HUES64 (cell line): ENCODE data around the gene ABHD1.
"Not testable (repeated sequence)": the region's sequence is repeated elsewhere in the genome, so short reads cannot be mapped to it uniquely, and the experiment has no call there.

ENCODE experiments used
- H3K27ac ChIP-seq: 2 replicates; pipeline ENCODE4 v1.7.0; 2013; ENCODE audit warnings: low read depth, low read length, inconsistent platforms
- H3K27me3 ChIP-seq: 2 replicates; pipeline ENCODE4 v1.6.1; 2013; ENCODE audit warnings: mild to moderate bottlenecking, low read length; ENCODE audit not compliant: insufficient read depth
- H3K36me3 ChIP-seq: 2 replicates; pipeline ENCODE4 v1.6.1; 2013; ENCODE audit warnings: mild to moderate bottlenecking, low read length; ENCODE audit not compliant: insufficient read depth
- H3K4me1 ChIP-seq: 2 replicates; pipeline ENCODE4 v1.6.1; 2013; ENCODE audit warnings: mild to moderate bottlenecking, low read length, moderate library complexity; ENCODE audit not compliant: insufficient read depth
- H3K4me3 ChIP-seq: 2 replicates; pipeline ENCODE4 v1.5.1; 2013; ENCODE audit warnings: mild to moderate bottlenecking, low read length, moderate library complexity
- H3K9ac ChIP-seq: 2 replicates; pipeline ENCODE4 v1.6.1; 2013; ENCODE audit warnings: mild to moderate bottlenecking, low read depth, low read length
- H3K9me3 ChIP-seq: 2 replicates; pipeline ENCODE4 v1.6.1; 2013; ENCODE audit warnings: low read depth, low read length; ENCODE audit not compliant: insufficient read depth
- WGBS: fragments of 150-250, 120-280 bp; methylation state at CpG from one replicate; pipeline ENCODE4 v1.1.7; 2013; ENCODE audit warnings: missing lambda C conversion rate; 5-methylcytosine and 5-hydroxymethylcytosine counted together

The ABHD1 gene

GRCh38 chr2:27097341-27097740 lies 26.3 kb upstream of the ABHD1 start:
- Histone ChIP-seq H3K27ac (no peak overlapping the region), H3K4me1 (peaks cover 4% of the 10 kb centered on the region; the same call in 1 of the 2 replicates), H3K9ac (no peak overlapping the region), H3K27me3 (no peaks in the 10 kb centered on the region), H3K36me3 (no peaks in the 10 kb centered on the region), H3K4me3 (no peak overlapping the region), H3K9me3 (no peaks in the 10 kb centered on the region)
- WGBS = 90% methylated on average over 13 of the region's 14 CpGs

- no peaks in the 10 kb centered on the region for H3K9me3 ChIP-seq
- 93% methylated on average over 19 of the region's 19 CpGs for WGBS
- H3K4me1 ChIP-seq = peaks cover 4% of the 10 kb centered on the region; the same call in 1 of the 2 replicates
- no peaks in the 10 kb centered on the region for H3K36me3 ChIP-seq
- no peak overlapping the region for H3K9ac ChIP-seq
- no peak overlapping the region for H3K4me3 ChIP-seq
- H3K27me3 ChIP-seq = no peaks in the 10 kb centered on the region
- no peak overlapping the region for H3K27ac ChIP-seq
These were observed 24.2 kb upstream of the ABHD1 start for GRCh38 chr2:27099334-27099955.

- Histone ChIP-seq H3K9ac (no peak overlapping the region), H3K4me1 (peaks cover 4% of the 10 kb centered on the region; the same call in 1 of the 2 replicates), H3K27me3 (no peaks in the 10 kb centered on the region), H3K36me3 (no peaks in the 10 kb centered on the region), H3K9me3 (no peaks in the 10 kb centered on the region), H3K27ac (no peak overlapping the region), H3K4me3 (no peak overlapping the region)
- 85% methylated on average over 10 of the region's 10 CpGs for WGBS
These were observed 23.6 kb upstream of the ABHD1 start for GRCh38 chr2:27100036-27100435.

- Histone ChIP-seq H3K27ac (no peak overlapping the region), H3K36me3 (no peaks in the 10 kb centered on the region), H3K4me1 (no peaks in the 10 kb centered on the region), H3K9ac (no peak overlapping the region), H3K9me3 (no peaks in the 10 kb centered on the region), H3K4me3 (no peak overlapping the region), H3K27me3 (no peaks in the 10 kb centered on the region; the same call in 1 of the 2 replicates)
- 86% methylated on average over 5 of the region's 5 CpGs for WGBS
These were observed 21.3 kb upstream of the ABHD1 start for GRCh38 chr2:27102329-27102728.

GRCh38 chr2:27105981-27106380 lies 17.6 kb upstream of the ABHD1 start:
- Histone ChIP-seq H3K27ac (no peak overlapping the region), H3K27me3 (no peaks in the 10 kb centered on the region; the same call in 1 of the 2 replicates), H3K9me3 (no peaks in the 10 kb centered on the region), H3K9ac (no peak overlapping the region), H3K4me1 (no peaks in the 10 kb centered on the region), H3K36me3 (no peaks in the 10 kb centered on the region), H3K4me3 (no peak overlapping the region)
- WGBS = 85% methylated on average over 3 of the region's 3 CpGs

GRCh38 chr2:27108221-27108620 lies 15.4 kb upstream of the ABHD1 start:
- 79% methylated on average over 1 of the region's 2 CpGs for WGBS

GRCh38 chr2:27109083-27109482 lies 14.5 kb upstream of the ABHD1 start:
- no peaks in the 10 kb centered on the region for H3K4me1 ChIP-seq
- H3K9me3 ChIP-seq = no peaks in the 10 kb centered on the region
- no peaks in the 10 kb centered on the region; the same call in 1 of the 2 replicates for H3K27me3 ChIP-seq
- no peak overlapping the region for H3K27ac ChIP-seq
- WGBS = 82% methylated on average over 3 of the region's 3 CpGs
- H3K4me3 ChIP-seq = no peak overlapping the region
- no peaks in the 10 kb centered on the region for H3K36me3 ChIP-seq
- no peak overlapping the region for H3K9ac ChIP-seq

More at GRCh38 chr2:27108221-27108620, 15.4 kb upstream of the ABHD1 start:
- Histone ChIP-seq H3K4me3 (no peak overlapping the region), H3K4me1 (no peaks in the 10 kb centered on the region), H3K27me3 (no peaks in the 10 kb centered on the region; the same call in 1 of the 2 replicates), H3K9me3 (no peaks in the 10 kb centered on the region), H3K36me3 (no peaks in the 10 kb centered on the region), H3K9ac (no peak overlapping the region), H3K27ac (no peak overlapping the region)

- H3K36me3 ChIP-seq, H3K27ac ChIP-seq, H3K27me3 ChIP-seq, H3K9me3 ChIP-seq, H3K4me1 ChIP-seq, H3K4me3 ChIP-seq, H3K9ac ChIP-seq: not testable (repeated sequence)
- 90% methylated on average over 24 of the region's 24 CpGs for whole genome bisulfite sequencing
These were observed 12.8 kb upstream of the ABHD1 start for GRCh38 chr2:27110603-27111352.

GRCh38 chr2:27111392-27112078 lies 12.1 kb upstream of the ABHD1 start:
- not testable (repeated sequence) for H3K4me1 ChIP-seq, H3K4me3 ChIP-seq, H3K27me3 ChIP-seq, H3K9ac ChIP-seq, H3K36me3 ChIP-seq, H3K27ac ChIP-seq, H3K9me3 ChIP-seq
- 96% methylated on average over 49 of the region's 49 CpGs for WGBS

- Histone ChIP-seq H3K9me3 (no peaks in the 10 kb centered on the region), H3K27me3 (peaks cover 36% of the 10 kb centered on the region), H3K4me3 (no peak overlapping the region), H3K36me3 (no peaks in the 10 kb centered on the region), H3K9ac (no peak overlapping the region), H3K4me1 (no peaks in the 10 kb centered on the region), H3K27ac (no peak overlapping the region)
- 83% methylated on average over 2 of the region's 2 CpGs for WGBS
These were observed 8.1 kb upstream of the ABHD1 start for GRCh38 chr2:27115519-27115918.

GRCh38 chr2:27117995-27118524 lies 5.6 kb upstream of the ABHD1 start:
- 17% methylated on average over 14 of the region's 14 CpGs for WGBS
- H3K9me3 ChIP-seq = no peaks in the 10 kb centered on the region
- H3K36me3 ChIP-seq = no peaks in the 10 kb centered on the region
- H3K4me3 ChIP-seq = peak overlapping the region; percentile 57
- no peaks in the 10 kb centered on the region for H3K4me1 ChIP-seq
- H3K27me3 ChIP-seq = peaks cover 61% of the 10 kb centered on the region
- H3K9ac ChIP-seq = peak overlapping the region; percentile 49
- H3K27ac ChIP-seq = no peak overlapping the region
